MM.1S (cell line): Measurements from ENCODE around the gene RNLS.

Source experiments
- DNase-seq: peaks from one replicate; pipeline ENCODE4 v3.0.0-alpha.2; 2015
- H2AFZ ChIP-seq: fragments of 300-600 bp; sonication (generic); 2 replicates; pipeline ENCODE4 v1.6.0; 2016; ENCODE audit warnings: antibody characterized with exemption, low read length
- H3F3A ChIP-seq: fragments of 300-600 bp; sonication (generic); 2 replicates; pipeline ENCODE4 v1.6.1; 2016; ENCODE audit warnings: mild to moderate bottlenecking, antibody characterized with exemption, low read length, moderate library complexity, mixed read lengths; ENCODE audit not compliant: insufficient read depth
- H3K27ac ChIP-seq: fragments of 300-600 bp; sonication (generic); 2 replicates; pipeline ENCODE4 v1.5.1; 2016; ENCODE audit warnings: mild to moderate bottlenecking, low read length
- H3K27me3 ChIP-seq: fragments of 300-600 bp; sonication (generic); replicated peaks from 2 replicates; pipeline ENCODE4 v1.6.0; 2016; ENCODE audit warnings: low read length; ENCODE audit not compliant: insufficient read depth
- H3K36me3 ChIP-seq: fragments of 300-600 bp; sonication (generic); replicated peaks from 2 replicates; pipeline ENCODE4 v1.6.1; 2016; ENCODE audit warnings: mild to moderate bottlenecking, low read length, mixed read lengths; ENCODE audit not compliant: insufficient read depth
- H3K4me1 ChIP-seq: fragments of 300-600 bp; sonication (generic); 2 replicates; pipeline ENCODE4 v1.6.1; 2016; ENCODE audit warnings: low read length, mixed read lengths
- H3K4me2 ChIP-seq: fragments of 300-600 bp; sonication (generic); 2 replicates; pipeline ENCODE4 v1.6.0; 2016; ENCODE audit warnings: low read depth, low read length
- H3K4me3 ChIP-seq: fragments of 300-600 bp; sonication (generic); 2 replicates; pipeline ENCODE4 v1.5.1; 2016; ENCODE audit warnings: low read length, mixed read lengths
- H3K79me2 ChIP-seq: fragments of 300-600 bp; sonication (generic); 2 replicates; pipeline ENCODE4 v1.6.1; 2016; ENCODE audit warnings: mixed run types, low read length, mixed read lengths
- H3K9ac ChIP-seq: fragments of 300-600 bp; sonication (generic); 2 replicates; pipeline ENCODE4 v1.6.1; 2016; ENCODE audit warnings: low read length, mixed read lengths
- H3K9me2 ChIP-seq: fragments of 300-600 bp; sonication (generic); replicated peaks from 2 replicates; pipeline ENCODE4 v1.6.1; 2016; ENCODE audit warnings: mild to moderate bottlenecking, low read length, mixed read lengths; ENCODE audit not compliant: insufficient read depth
- H3K9me3 ChIP-seq: fragments of 300-600 bp; sonication (generic); replicated peaks from 2 replicates; pipeline ENCODE4 v1.6.1; 2016; ENCODE audit warnings: mild to moderate bottlenecking, low read length, mixed read lengths; ENCODE audit not compliant: insufficient read depth
- H4K20me1 ChIP-seq: fragments of 300-600 bp; sonication (generic); 2 replicates; pipeline ENCODE4 v1.6.1; 2016; ENCODE audit warnings: mild to moderate bottlenecking, low read length, moderate library complexity, mixed read lengths; ENCODE audit not compliant: insufficient read depth
- EZH2 ChIP-seq: fragments of 300-600 bp; sonication (generic); optimal IDR thresholded peaks from 2 replicates; pipeline ENCODE3; 2017; ENCODE audit warnings: low read depth, mild to moderate bottlenecking, antibody characterized with exemption, low read length, mixed read lengths
- EZH2phosphoT487 ChIP-seq: fragments of 300-600 bp; sonication (generic); IDR thresholded peaks from 2 replicates; pipeline ENCODE4 v1.6.1; 2018; ENCODE audit warnings: antibody characterized with exemption, low read length
- TF ChIP-seq, protein P1 (sequence below): fragments of 300-600 bp; sonication (generic); IDR thresholded peaks from 2 replicates; pipeline ENCODE4 v1.5.1; 2016; ENCODE audit warnings: antibody characterized with exemption, low read length, mixed read lengths

Gene RNLS

DNA sequence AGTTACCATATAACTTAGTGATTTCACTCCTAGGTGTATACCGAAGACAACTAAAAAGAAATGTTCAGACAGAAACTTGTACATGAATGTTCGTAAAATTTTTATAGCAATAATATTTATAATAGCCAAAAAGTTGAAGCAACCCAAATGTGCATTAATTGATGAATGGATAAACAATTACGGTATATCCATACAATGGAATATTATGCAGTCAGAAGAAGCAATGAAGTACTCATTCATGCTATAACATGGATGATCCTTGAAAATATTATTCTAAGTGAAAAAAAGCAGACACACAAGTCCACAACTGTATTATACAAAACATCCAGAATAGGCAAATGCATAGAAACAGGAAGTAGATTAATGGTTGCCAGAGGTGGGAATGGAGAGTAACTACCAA is 183.9 kb downstream of the RNLS start:
- no peaks in the 10 kb centered on the region for H3K9me2 ChIP-seq
- H3K4me1 ChIP-seq = peaks cover 15% of the 10 kb centered on the region; the same call in 1 of the 2 replicates
- H3K9ac ChIP-seq = no peak overlapping the region
- TF ChIP-seq EZH2phosphoT487 = no peak
- TF ChIP-seq EZH2 = no peak
- TF ChIP-seq, protein P1, sequence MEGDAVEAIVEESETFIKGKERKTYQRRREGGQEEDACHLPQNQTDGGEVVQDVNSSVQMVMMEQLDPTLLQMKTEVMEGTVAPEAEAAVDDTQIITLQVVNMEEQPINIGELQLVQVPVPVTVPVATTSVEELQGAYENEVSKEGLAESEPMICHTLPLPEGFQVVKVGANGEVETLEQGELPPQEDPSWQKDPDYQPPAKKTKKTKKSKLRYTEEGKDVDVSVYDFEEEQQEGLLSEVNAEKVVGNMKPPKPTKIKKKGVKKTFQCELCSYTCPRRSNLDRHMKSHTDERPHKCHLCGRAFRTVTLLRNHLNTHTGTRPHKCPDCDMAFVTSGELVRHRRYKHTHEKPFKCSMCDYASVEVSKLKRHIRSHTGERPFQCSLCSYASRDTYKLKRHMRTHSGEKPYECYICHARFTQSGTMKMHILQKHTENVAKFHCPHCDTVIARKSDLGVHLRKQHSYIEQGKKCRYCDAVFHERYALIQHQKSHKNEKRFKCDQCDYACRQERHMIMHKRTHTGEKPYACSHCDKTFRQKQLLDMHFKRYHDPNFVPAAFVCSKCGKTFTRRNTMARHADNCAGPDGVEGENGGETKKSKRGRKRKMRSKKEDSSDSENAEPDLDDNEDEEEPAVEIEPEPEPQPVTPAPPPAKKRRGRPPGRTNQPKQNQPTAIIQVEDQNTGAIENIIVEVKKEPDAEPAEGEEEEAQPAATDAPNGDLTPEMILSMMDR = no peak
- no peak overlapping the region for H3K4me3 ChIP-seq
- H3F3A ChIP-seq = 0 out of 2 replicates have a peak, but pooled peaks cover 3% of the 10 kb centered on the region
- H3K36me3 ChIP-seq = no peaks in the 10 kb centered on the region
- H3K79me2 ChIP-seq = no peaks in the 10 kb centered on the region
- no peaks in the 10 kb centered on the region for H3K9me3 ChIP-seq
- no peak for DNase-seq
- H3K4me2 ChIP-seq = no peak overlapping the region
- no peak overlapping the region for H2AFZ ChIP-seq
- H3K27ac ChIP-seq = no peak overlapping the region
- no peaks in the 10 kb centered on the region for H3K27me3 ChIP-seq
- H4K20me1 ChIP-seq = no peaks in the 10 kb centered on the region

DNA sequence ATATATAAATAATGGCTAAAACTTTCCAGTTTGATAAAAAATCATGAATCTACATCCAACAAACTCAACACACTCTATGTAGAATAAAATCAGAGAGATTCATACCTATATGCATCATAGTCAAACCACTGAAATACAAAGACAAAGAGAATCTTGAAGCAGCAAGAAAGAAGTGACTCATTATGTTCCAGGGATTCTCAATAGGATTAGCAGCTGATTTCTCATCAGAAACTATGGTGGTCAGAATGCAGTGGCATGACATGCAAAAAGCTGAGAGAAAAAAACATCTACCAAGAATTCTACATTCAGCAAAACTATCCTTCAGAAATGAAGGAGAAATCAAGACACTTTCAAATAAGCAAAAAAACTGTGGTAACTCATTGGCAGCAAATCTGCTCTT is 187.4 kb downstream of the RNLS start:
- Histone ChIP-seq H4K20me1 (no peaks in the 10 kb centered on the region), H3K9me3 (no peaks in the 10 kb centered on the region), H3K9ac (no peak overlapping the region), H3K79me2 (no peaks in the 10 kb centered on the region), H2AFZ (no peak overlapping the region), H3K27ac (no peak overlapping the region), H3K9me2 (no peaks in the 10 kb centered on the region), H3K4me1 (peaks cover 17% of the 10 kb centered on the region), H3F3A (peaks cover 11% of the 10 kb centered on the region), H3K27me3 (no peaks in the 10 kb centered on the region), H3K36me3 (no peaks in the 10 kb centered on the region), H3K4me3 (no peak overlapping the region), H3K4me2 (no peak overlapping the region)
- TF ChIP-seq EZH2 (no peak), EZH2phosphoT487 (no peak)
- TF ChIP-seq, protein P1 = no peak
- DNase-seq = no peak

DNA sequence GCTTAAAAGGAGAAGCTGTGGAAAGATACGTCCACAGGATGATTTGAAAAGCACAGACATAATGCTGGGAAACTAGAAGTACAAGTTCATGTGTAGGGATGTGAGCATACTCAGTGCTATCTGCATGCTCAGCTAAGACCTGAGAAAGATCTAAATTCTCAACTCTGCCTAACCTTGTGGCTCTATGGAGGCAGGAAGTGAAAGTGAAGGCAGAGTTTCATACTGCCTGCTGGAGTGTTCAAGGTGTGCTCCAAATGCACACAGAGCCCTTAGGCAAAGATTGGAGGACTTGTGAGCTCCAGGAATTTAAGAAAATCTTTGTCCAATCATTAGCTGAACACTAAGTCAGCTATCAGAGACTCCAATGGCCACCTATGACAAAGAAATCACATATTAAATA is 190.9 kb downstream of the RNLS start:
- Histone ChIP-seq H3K9me3 (no peaks in the 10 kb centered on the region), H3K4me2 (peak overlapping the region; percentile 84), H3K4me3 (peak overlapping the region; percentile 30), H3K4me1 (peaks cover 52% of the 10 kb centered on the region), H3K27me3 (no peaks in the 10 kb centered on the region), H3K79me2 (no peaks in the 10 kb centered on the region), H3K36me3 (no peaks in the 10 kb centered on the region), H3K9ac (peak overlapping the region; percentile 17; the same call in 1 of the 2 replicates), H3K27ac (peak overlapping the region; percentile 65; the same call in 1 of the 2 replicates), H3K9me2 (no peaks in the 10 kb centered on the region), H4K20me1 (no peaks in the 10 kb centered on the region), H2AFZ (no peak overlapping the region), H3F3A (peaks cover 12% of the 10 kb centered on the region)
- TF ChIP-seq, protein P1 = no peak
- TF ChIP-seq EZH2 (no peak), EZH2phosphoT487 (no peak)
- peak; percentile 91 for DNase-seq
